Lower leg skin (tissue), 4 donors: Measurements from ENCODE around the gene GIT2. TPM values are rescaled to one million over a fixed set of nuclear protein-coding genes. Genes with fewer than 3 reads are reported as not detected.
A peak's percentile ranks its signal among the peaks of the same experiment; 100 is the strongest.
"Not testable (repeated sequence)": the region's sequence is repeated elsewhere in the genome, so short reads cannot be mapped to it uniquely, and the experiment has no call there.

Source experiments
- DNase-seq, 2 donors: peaks; one replicate each; pipeline ENCODE4 v3.0.0-alpha.2; 2019; ENCODE audit warnings: low spot score in 2 of 2
- H3K4me3 ChIP-seq: fragments of 200-600 bp; sonication (generic); 2 replicates; pipeline ENCODE4 v1.5.1; 2017; ENCODE audit warnings: mild to moderate bottlenecking, low read depth; ENCODE audit not compliant: poor library complexity, severe bottlenecking
- CTCF ChIP-seq, 3 donors: fragments of 450-650 bp; IDR thresholded peaks; one replicate each; pipeline ENCODE4 v1.5.1; 2016; ENCODE audit warnings: antibody characterized with exemption in 3 of 3, mild to moderate bottlenecking in 3 of 3, moderate library complexity in 2 of 3
- POLR2A ChIP-seq, 2 donors: fragments of 450-650 bp; IDR thresholded peaks; one replicate each; pipeline ENCODE4 v1.6.1; 2016 to 2017; ENCODE audit warnings: antibody characterized with exemption in 2 of 2, mild to moderate bottlenecking in 1 of 2, moderate library complexity in 1 of 2
- WGBS, 2 donors: methylation state at CpG; one replicate each; pipeline ENCODE4 v1.1.5; 2018; 5-methylcytosine and 5-hydroxymethylcytosine counted together
- intact Hi-C: fragments of 100-400 bp; cut with DNase I; formaldehyde crosslinking; loops from one replicate; pipeline ENCODE4 v1.15.0; 2023; ENCODE audit warnings: low total_unique reads
- total RNA-seq, 4 donors: library from RNA; depleted of rRNA; stranded (reverse); fragments of >200 nt; gene quantifications; one replicate each; pipeline ENCODE4 v1.1.0, GENCODE V29; 2016

Gene GIT2
- total RNA-seq, 4 donors from 2014 or later, result 25.2 to 31.8 (median 28.5) TPM

GRCh38 chr12:109900752-109901580 lies 95.2 kb downstream of the GIT2 start:
- H3K4me3 ChIP-seq, result peak overlapping the region; percentile 48
- no peak for DNase-seq
- WGBS, 2 donors, result 2 to 4% methylated on average over 16 of the region's 16 CpGs
- intact Hi-C loops, result no loop called here
- TF ChIP-seq POLR2A (IDR thresholded peaks at IDR 0.05) (no peak), CTCF (IDR thresholded peaks at IDR 0.05) (no peak)

GRCh38 chr12:109899783-109900751 lies 96.1 kb downstream of the GIT2 start, which contains the start of gene TCHP:
Gene TCHP, plus strand, starts transcription at chr12:109900274. Its CDS starts 2,753 bp downstream, at chr12:109903027.
- 1% methylated on average over 36 to 54 of the region's 69 CpGs for WGBS, 2 donors
- peak; percentile 85 to 96 for DNase-seq
- H3K4me3 ChIP-seq, result peak within 1 kb of the TSS; percentile 48
- intact Hi-C loops, result no loop called here
- TF ChIP-seq POLR2A (IDR thresholded peaks at IDR 0.05) (no peak), CTCF (IDR thresholded peaks at IDR 0.05) (no peak)

DNA sequence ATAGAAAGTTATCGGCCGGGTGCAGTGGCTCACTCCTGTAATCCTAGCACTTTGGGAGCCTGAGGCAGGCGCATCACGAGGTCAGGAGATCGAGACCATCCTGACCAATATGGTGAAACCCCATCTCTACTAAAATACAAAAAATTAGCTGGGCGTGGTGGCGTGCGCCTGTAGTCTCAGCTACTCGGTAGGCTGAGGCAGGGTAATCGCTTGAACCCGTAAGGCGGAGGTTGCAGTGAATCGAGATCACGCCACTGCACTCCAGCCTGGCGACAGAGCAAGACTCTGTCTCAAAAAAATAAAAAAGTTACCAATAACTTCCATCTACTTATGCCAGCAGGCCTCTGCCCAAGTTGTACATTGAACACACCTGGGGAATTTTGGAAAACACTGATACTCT lies 96.8 kb downstream of the GIT2 start:
- DNase-seq, intact Hi-C loops, H3K4me3 ChIP-seq: not testable (repeated sequence)
- 77% methylated on average over 15 of the region's 15 CpGs for WGBS, 2 donors

GRCh38 chr12:109897029-109897428 lies 99.1 kb downstream of the GIT2 start:
- intact Hi-C loops, result no loop called here
- H3K4me3 ChIP-seq, result no peak overlapping the region
- 81 to 82% methylated on average over 6 of the region's 6 CpGs for WGBS, 2 donors
- DNase-seq, result no peak
- no peak for TF ChIP-seq POLR2A (IDR thresholded peaks at IDR 0.05)
- no peak for TF ChIP-seq CTCF (IDR thresholded peaks at IDR 0.05)

DNA sequence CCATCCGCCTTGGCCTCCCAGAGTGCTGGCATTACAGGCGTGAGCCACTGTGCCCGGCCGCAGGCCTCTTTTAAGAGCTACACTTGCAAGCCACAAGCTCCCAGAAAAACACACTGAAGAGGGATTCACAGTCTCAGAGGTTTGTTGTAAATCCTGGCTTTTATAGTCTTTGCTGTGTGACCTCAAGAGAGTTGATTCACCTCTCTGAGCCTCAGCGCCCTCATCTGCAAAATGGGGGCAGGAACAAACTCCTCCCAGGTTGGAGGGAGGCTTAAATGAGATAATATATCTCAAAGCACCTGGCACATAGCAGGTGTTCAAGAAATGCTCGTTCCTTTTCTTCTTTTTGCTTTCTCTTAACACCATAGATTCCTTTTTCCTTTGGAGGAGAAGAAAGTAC lies 100.0 kb downstream of the GIT2 start:
- no peak overlapping the region for H3K4me3 ChIP-seq
- 92% methylated on average over 6 of the region's 6 CpGs for WGBS, 2 donors
- no peak for TF ChIP-seq POLR2A (IDR thresholded peaks at IDR 0.05)
- intact Hi-C loops, result no loop called here
- DNase-seq, result no peak

DNA sequence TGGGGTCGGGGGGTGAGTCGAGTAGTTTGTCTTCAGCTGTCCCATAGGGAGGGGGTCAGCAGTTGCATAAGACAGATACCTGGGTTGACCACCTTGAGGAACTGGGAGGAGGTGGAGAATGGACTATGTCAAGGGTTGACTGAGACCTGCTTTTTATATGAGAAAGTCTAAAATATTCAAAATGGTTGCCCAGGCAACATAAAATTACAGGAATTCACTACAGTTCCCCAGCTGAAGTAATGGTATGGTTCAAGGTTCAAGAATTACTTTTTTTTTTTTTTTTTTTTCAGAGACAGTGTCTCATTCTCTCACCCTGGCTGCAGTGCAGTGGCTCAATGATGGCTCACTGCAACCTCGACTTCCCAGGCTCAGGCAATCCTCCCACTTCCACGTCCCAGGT lies 101.2 kb downstream of the GIT2 start:
- WGBS, 2 donors, result 66 to 67% methylated on average over 4 of the region's 4 CpGs
- no peak for DNase-seq
- no peak for TF ChIP-seq CTCF (IDR thresholded peaks at IDR 0.05)
- no peak for TF ChIP-seq POLR2A (IDR thresholded peaks at IDR 0.05)
- intact Hi-C loops, result no loop called here
- no peak overlapping the region for H3K4me3 ChIP-seq
